Limb (tissue), 2 donors: Measurements from ENCODE around the gene MBNL3.

Experiments
- DNase-seq, 2 donors: peaks; one replicate each; pipeline ENCODE4 v3.0.0-alpha.2; 2016; ENCODE audit errors: extremely low spot score in 2 of 2

MBNL3 gene

DNA sequence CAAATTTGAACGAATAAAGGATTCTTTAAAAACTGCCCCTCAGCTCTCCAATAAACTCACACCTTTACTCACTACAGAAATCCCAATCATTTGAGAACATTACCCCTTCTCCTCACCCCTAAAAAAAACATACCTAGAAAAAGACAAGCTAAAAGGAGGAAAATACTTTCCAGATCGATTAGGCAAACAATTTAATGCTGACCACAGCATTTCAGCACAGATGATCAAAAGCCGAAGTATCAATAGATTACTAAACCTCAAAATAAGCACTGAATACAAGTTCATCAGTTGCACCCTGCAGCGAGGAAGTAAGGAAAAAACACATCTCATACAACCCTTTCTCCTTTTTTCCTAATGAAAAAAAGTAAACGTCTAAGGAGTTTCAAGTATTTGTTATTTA lies 65.5 kb downstream of the MBNL3 start:
- DNase-seq: no peak

DNA sequence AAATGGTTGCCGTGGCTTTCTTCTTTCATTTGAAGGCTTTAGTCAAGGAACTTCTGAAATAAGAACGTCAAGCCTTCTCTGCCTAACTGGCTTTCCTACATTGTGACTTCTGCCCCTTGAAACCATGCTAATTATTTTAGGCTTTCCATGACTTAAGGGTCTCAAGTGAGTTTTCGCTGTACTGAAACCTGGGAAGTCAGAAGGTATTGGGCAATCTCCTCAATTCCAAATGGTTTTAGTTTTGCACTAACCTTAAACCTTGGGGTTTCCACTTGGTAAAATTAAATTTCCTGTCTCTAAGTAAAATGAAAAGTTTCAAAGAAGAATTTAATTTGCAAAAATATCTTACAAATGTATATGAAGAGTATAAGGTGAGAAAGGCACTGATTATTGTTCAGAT lies 73.8 kb downstream of the MBNL3 start:
- DNase-seq: no peak

- no peak for DNase-seq
Observed at GRCh38 chrX:132414404-132414803, 74.4 kb downstream of the MBNL3 start.

GRCh38 chrX:132413459-132413858 lies 75.4 kb downstream of the MBNL3 start:
- no peak for DNase-seq

- no peak for DNase-seq
Observed at GRCh38 chrX:132412208-132412607, 76.6 kb downstream of the MBNL3 start.

- DNase-seq: no peak
Observed at GRCh38 chrX:132411310-132411977, 77.4 kb downstream of the MBNL3 start.

DNA sequence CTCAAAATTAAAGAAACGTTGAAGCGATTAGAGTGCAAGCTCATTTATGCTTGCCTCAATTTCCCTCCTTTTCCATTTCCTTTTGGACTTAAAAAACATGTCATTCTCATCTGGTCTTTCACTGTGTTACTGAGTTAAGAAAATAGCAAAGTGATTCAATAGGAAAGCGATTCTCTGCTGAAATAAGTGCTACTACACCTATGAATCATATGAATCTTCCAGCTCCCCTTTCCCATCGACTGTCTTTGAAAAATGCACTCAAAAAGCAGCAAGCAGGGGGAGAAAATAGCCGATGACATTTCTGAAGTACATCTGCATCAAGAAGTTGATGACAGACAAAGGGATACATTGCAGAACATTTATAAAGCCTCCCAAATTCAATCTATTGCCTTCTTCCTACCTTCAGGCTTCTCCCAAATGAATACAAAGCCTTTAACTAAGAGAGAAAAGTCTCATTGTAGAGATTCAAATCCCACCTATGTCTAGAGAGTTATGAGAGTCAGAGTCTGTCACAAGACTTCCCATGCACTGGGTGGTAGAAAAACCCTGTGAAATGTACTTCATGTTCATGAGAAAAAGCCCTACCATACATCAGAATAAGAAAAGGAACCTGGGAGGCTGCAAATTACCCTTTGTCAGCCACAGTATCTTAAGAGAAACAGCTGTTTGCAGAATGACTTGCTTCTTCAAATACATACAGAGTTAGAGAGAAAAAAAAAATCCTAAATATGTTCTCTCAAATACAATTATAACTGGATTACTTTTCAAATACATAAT lies 78.9 kb downstream of the MBNL3 start:
- DNase-seq: no peak

GRCh38 chrX:132407691-132408090 lies 81.1 kb downstream of the MBNL3 start:
- DNase-seq: no peak

DNA sequence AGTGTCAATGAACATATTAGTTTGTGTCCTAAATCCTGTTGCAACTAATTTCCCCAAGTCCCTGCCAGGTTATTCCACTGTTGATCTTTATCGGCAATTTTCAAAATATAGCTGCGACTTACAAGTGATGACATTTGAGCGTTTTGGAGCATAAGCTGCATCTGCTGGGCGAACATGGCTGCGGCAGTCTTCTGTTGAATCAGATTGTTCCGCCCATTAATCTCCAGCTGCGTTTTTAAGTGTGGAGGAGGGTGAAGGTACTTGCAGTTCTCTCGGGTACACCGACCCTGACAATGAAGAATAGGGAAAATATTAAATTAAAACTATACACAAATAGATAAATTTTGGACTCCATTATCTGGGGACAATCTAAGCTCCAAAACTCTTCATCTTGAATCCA lies 82.7 kb downstream of the MBNL3 start:
- DNase-seq: no peak

DNA sequence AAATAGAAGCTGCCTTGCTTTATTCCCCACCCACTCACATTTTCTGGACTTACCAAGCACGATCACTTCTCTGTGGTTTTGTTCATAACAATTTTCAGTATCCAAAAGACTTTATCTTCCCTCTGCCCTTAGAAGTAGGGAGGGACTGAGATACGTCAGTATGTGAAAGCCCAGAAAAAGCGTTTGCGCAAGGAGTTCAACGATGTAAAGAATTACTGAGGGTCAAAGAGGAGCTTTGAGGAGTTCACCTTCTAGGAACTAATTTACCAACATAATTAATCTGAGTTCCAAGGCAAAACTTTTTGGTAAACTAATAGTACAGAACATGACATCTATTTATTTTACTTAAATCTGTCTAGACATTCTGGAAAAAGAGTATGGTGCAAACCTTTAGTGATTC lies 84.6 kb downstream of the MBNL3 start:
- no peak for DNase-seq

GRCh38 chrX:132401935-132402334 lies 86.9 kb downstream of the MBNL3 start:
- no peak for DNase-seq

GRCh38 chrX:132400706-132401105 lies 88.1 kb downstream of the MBNL3 start:
- no peak for DNase-seq

- no peak for DNase-seq
Observed at GRCh38 chrX:132395645-132396044, 93.2 kb downstream of the MBNL3 start.

DNA sequence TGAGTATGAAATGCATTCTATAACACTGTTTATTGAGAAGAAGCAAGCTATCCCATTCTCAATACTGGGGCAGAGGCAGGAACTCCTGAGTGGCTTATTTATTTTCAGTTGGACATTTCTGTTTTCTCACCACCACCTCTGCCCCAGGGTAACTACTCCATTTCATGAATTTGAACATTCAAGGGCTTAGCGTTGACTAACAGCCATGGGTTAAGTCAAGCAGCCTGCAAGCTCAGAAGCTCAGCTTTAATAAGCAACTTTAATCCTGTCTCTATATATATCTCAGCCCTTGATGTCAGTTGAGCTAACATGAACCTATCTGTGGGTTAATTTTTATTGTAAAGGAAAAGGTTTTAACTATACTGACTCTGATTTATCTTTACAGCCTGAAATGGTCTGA lies 93.8 kb downstream of the MBNL3 start:
- DNase-seq: no peak

DNA sequence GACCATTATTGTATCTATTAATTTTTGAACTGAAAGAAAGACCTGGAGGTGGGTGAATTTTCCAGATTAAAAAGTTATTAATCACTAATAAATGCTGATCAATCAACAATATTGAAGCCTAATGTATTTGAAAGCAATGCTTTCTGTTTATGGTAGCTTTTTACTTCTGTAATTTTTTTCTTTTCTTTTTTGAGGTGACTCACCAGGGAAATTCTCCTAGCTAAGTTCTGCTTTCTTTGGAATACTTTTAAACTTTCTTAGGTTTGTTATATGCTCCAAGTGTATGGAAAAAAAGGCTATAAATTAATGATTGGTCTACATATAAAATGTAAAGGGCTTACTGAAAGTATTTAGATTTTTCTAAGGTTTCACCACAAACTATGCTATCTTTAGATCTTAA lies 94.2 kb downstream of the MBNL3 start:
- DNase-seq: no peak

- DNase-seq: no peak
Observed at GRCh38 chrX:132393992-132394391, 94.8 kb downstream of the MBNL3 start.

DNA sequence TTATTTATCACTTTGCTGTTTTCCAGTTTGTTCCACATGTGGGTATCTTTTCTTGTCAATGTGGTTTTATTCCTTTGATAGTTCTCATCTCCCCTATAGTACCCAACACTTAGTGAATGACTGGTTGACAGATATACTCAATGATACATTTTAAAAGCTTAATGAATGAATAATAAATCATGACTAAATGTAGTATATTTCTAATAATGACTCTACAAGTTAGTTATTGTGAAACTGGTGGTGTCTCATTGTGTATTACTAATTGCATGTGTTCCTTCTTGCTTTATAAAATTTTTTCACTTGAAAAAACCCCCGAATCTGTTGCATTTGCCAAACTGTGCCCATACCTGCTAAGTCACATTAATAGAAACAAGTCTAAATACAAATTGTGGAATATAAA lies 95.4 kb downstream of the MBNL3 start:
- no peak for DNase-seq

DNA sequence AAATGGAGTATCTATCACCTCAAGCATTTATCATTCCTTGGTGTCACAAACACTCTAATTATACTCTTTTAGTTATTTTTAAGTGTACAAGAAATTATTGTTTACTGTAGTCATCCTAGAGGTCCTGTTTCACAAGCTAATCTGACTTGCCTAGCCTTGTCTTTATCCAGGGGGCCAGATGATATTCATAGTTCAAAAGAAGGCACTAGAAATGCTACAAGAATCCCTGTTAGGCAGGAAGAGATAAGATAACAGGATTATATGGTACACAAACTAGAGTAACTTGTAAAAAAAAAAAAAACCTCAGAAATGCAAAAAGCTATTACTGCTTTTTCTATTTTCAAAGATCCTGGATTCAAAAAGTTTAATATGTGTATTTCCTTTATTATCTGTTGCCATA lies 95.8 kb downstream of the MBNL3 start:
- no peak for DNase-seq

DNA sequence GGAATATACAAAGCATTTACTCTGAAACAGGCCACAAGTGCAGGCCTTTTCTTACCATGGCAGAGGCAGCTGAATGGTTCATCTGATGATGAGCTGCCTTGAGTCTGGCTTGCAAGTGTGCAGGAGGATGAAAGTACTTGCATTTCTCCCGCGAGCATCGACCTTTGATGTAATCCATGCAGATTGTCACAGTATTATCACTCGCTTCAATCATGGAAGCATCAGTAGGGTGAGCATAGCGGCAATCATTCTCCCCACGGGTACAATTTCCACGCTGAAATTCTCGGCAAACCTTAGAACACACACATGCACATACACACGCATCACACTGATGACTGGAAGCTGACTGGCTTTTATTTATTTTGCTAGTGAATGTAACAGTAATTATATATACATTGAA lies 98.0 kb downstream of the MBNL3 start:
- DNase-seq: no peak

- no peak for DNase-seq
Observed at GRCh38 chrX:132389480-132389879, 99.4 kb downstream of the MBNL3 start.

- DNase-seq: no peak
Observed at GRCh38 chrX:132388371-132388770, 100.5 kb downstream of the MBNL3 start.

DNA sequence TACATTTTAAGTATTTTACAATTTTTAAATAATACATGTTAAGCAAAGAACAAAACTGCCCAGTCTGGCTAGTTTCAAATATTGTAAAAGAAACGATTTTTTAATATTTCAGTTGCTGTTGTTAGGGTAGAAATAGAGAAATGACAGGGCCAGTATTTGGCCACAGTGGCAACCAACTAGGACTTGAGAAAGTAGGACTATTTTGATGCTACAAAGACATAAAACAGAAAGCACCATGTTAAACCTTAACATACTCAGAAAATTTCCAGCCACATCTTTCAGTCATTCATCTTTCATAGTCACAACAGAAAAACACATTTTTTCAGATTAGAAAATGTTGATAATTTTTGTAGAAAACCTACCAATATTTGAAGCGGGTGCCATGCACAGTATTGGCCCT lies 104.5 kb downstream of the MBNL3 start:
- DNase-seq: no peak

- DNase-seq: no peak
Observed at GRCh38 chrX:132382068-132382467, 106.8 kb downstream of the MBNL3 start.
